HG02885 (cell line): ENCODE data around the gene TSPYL4.

Experiments
- ATAC-seq: cut with Tn5 transposase; IDR thresholded peaks from one replicate; pipeline ENCODE4 v1.9.1; 2021; ENCODE audit warnings: mild to moderate bottlenecking; ENCODE audit not compliant: unreplicated experiment, poor library complexity

The TSPYL4 gene

GRCh38 chr6:116238083-116238482, 15.8 kb downstream of the TSPYL4 start:
- no peak for ATAC-seq

GRCh38 chr6:116234689-116235088, 19.2 kb downstream of the TSPYL4 start:
- ATAC-seq: no peak

GRCh38 chr6:116229287-116229913, 24.5 kb downstream of the TSPYL4 start:
- ATAC-seq: peak; percentile 89

- no peak for ATAC-seq
These were observed 30.5 kb downstream of the TSPYL4 start for GRCh38 chr6:116223355-116223754.

GRCh38 chr6:116221911-116222310, 32.0 kb downstream of the TSPYL4 start:
- no peak for ATAC-seq

GRCh38 chr6:116221067-116221466, 32.8 kb downstream of the TSPYL4 start:
- no peak for ATAC-seq

GRCh38 chr6:116218866-116219265, 35.0 kb downstream of the TSPYL4 start:
- ATAC-seq: no peak

- ATAC-seq: no peak
These were observed 35.7 kb downstream of the TSPYL4 start for GRCh38 chr6:116218172-116218633.

- ATAC-seq: no peak
These were observed 36.8 kb downstream of the TSPYL4 start for GRCh38 chr6:116217069-116217468.

GRCh38 chr6:116215414-116215813, 38.5 kb downstream of the TSPYL4 start:
- no peak for ATAC-seq

- no peak for ATAC-seq
These were observed 39.2 kb downstream of the TSPYL4 start for GRCh38 chr6:116214681-116215080.

- ATAC-seq: no peak
These were observed 43.0 kb downstream of the TSPYL4 start for GRCh38 chr6:116210750-116211425.

GRCh38 chr6:116210316-116210715, 43.6 kb downstream of the TSPYL4 start:
- no peak for ATAC-seq

- ATAC-seq: no peak
These were observed 45.7 kb downstream of the TSPYL4 start for GRCh38 chr6:116208056-116208785.

- no peak for ATAC-seq
These were observed 47.5 kb downstream of the TSPYL4 start for GRCh38 chr6:116206231-116206903.

- no peak for ATAC-seq
These were observed 48.6 kb downstream of the TSPYL4 start for GRCh38 chr6:116205281-116205680.

- no peak for ATAC-seq
These were observed 52.3 kb downstream of the TSPYL4 start for GRCh38 chr6:116201538-116201937.

- ATAC-seq: no peak
These were observed 53.1 kb downstream of the TSPYL4 start for GRCh38 chr6:116200619-116201249.
